C4-2B (cell line): Measurements from ENCODE around the gene CYB5B.

Experiments used
- CTCF ChIP-seq: fragments of 450-650 bp; conservative IDR thresholded peaks from 2 replicates; pipeline ENCODE4 v1.5.1; 2017; ENCODE audit warnings: mild to moderate bottlenecking
- ZFX ChIP-seq: fragments of 450-650 bp; IDR thresholded peaks from 2 replicates; pipeline ENCODE4 v1.6.1; 2017

DNA sequence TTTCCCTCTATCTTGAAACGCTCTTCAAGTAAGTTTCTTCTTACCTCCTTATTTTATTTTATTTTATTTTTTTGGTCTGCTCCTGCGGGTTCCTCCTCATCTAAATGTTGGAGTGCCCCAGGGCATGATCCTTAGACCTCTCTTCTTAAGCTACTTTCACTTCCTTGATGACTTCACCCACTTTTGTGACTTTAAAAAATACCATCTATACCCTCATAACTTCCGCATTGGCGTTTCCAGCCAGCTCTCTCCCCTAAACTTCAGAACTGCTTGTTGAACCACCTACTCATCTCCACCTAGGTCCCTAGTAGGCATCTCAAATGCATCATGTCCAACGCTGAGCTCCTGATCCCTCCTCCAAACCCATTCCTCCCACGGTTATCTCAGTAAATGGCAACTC, 89.9 kb downstream of the CYB5B start:
- TF ChIP-seq CTCF: no peak
- TF ChIP-seq ZFX: no peak
